Spleen (tissue), 11 donors: Measurements from ENCODE around the gene C1orf198. TPM values are rescaled to one million over a fixed set of nuclear protein-coding genes. Genes with fewer than 3 reads are reported as not detected.

Source experiments
- DNase-seq: peaks from one replicate; pipeline ENCODE4 v3.0.0-alpha.2; 2020
- H3K27ac ChIP-seq, 8 donors: fragments of 200-600 bp; sonication (generic) in 7 of 8; 1 replicate in 4 of 8; 2 replicates in 4 of 8; pipeline versions ENCODE4 v1.5.0 to v1.8.0; 2016 to 2021; ENCODE audit warnings: inconsistent platforms in 4 of 8, mild to moderate bottlenecking in 4 of 8, moderate library complexity in 1 of 8
- H3K27me3 ChIP-seq, 7 donors: fragments of 200-600 bp; sonication (generic) in 6 of 7; replicated peaks in 1 of 7; 1 replicate in 4 of 7; 2 replicates in 3 of 7; pipeline versions ENCODE4 v1.5.0 to v1.8.0; 2016 to 2021; ENCODE audit warnings: inconsistent platforms in 3 of 7, mild to moderate bottlenecking in 1 of 7
- H3K36me3 ChIP-seq, 6 donors: fragments of 200-600 bp; sonication (generic) in 5 of 6; 1 replicate in 4 of 6; 2 replicates in 2 of 6; pipeline versions ENCODE4 v1.5.0 to v1.8.0; 2016 to 2021; ENCODE audit warnings: inconsistent platforms in 2 of 6
- H3K4me1 ChIP-seq, 6 donors: fragments of 200-600 bp; sonication (generic) in 5 of 6; 1 replicate in 3 of 6; 2 replicates in 3 of 6; pipeline versions ENCODE4 v1.5.0 to v1.8.0; 2016 to 2021; ENCODE audit warnings: inconsistent platforms in 3 of 6
- H3K4me3 ChIP-seq, 8 donors: fragments of 200-600 bp; sonication (generic) in 7 of 8; 1 replicate in 4 of 8; 2 replicates in 4 of 8; pipeline versions ENCODE4 v1.5.0 to v1.8.0; 2016 to 2021; ENCODE audit warnings: inconsistent platforms in 4 of 8, mild to moderate bottlenecking in 4 of 8, moderate library complexity in 2 of 8
- H3K9me3 ChIP-seq, 8 donors: fragments of 200-600 bp; sonication (generic) in 7 of 8; 1 replicate in 4 of 8; 2 replicates in 4 of 8; pipeline versions ENCODE4 v1.5.0 to v1.8.0; 2016 to 2021; ENCODE audit warnings: inconsistent platforms in 4 of 8
- CTCF ChIP-seq, 11 experiments: fragments of 200-600 bp in 7 of 11; fragments of 450-650 bp in 4 of 11; sonication (generic) in 4 of 11; IDR thresholded peaks in 8 of 11; conservative IDR thresholded peaks in 3 of 11; 1 replicate in 7 of 11; 2 replicates in 4 of 11; pipeline versions ENCODE4 v1.4.0 to v1.8.0; 2016 to 2021; ENCODE audit warnings: antibody characterized with exemption in 11 of 11, inconsistent platforms in 4 of 11, mild to moderate bottlenecking in 1 of 11
- POLR2A ChIP-seq, 3 donors: fragments of 450-650 bp; IDR thresholded peaks; one replicate each; pipeline ENCODE4 v1.5.1; 2017; ENCODE audit warnings: antibody characterized with exemption in 3 of 3, mild to moderate bottlenecking in 1 of 3
- POLR2AphosphoS5 ChIP-seq, 3 donors: sonication (generic); formaldehyde crosslinking; IDR thresholded peaks; one replicate each; pipeline ENCODE4 v1.5.1; 2017; ENCODE audit warnings: antibody characterized with exemption in 3 of 3
- WGBS, 5 donors: extraction: QIAGEN DNeasy Blood & Tissue Kit in 3 of 5; methylation state at CpG; one replicate each; pipeline versions ENCODE4 v1.1.5 to v1.1.7; 2013 to 2018; 5-methylcytosine and 5-hydroxymethylcytosine counted together
- intact Hi-C: fragments of 100-400 bp; cut with DNase I; formaldehyde crosslinking; loops from one replicate; pipeline ENCODE4 v1.15.0; 2023; ENCODE audit warnings: low total_unique reads
- polyA plus RNA-seq, 3 donors: library from polyadenylated mRNA; stranded (reverse); fragments of 200-250 nt; gene quantifications; one replicate each; pipeline ENCODE4 v1.2.1, GENCODE V29; 2013
- total RNA-seq, 7 donors: library from RNA; depleted of rRNA in 3 of 7; stranded (reverse); fragments of >200 nt in 3 of 7; fragmentation: NEBNext Ultra II Directional in 4 of 7; extraction: Animal tissue kit (Norgen Biotek cat#: 25700) in 4 of 7; gene quantifications; one replicate each; pipeline versions ENCODE4 v1.1.0 to v1.2.1, GENCODE V29; 2016 to 2021
- donor health status: healthy with polysubstance abuse.
- donor health status: DM: no; HTN: no; CAD: no; lungs with moderate emphysema.
- donor health status: DM: no; HTN: no; CAD: no.
- donor health status: Bipolar disorder and iron deficiency.
- donor health status: healthy.
- donor health status: DM: no; HTN: no; CAD: no.
- donor health status: DM: yes; HTN: yes; CAD: no.

The C1orf198 gene
- total and polyA plus RNA-seq, 10 donors = 5.0 to 32.7 (median 18.4) TPM

- TF ChIP-seq POLR2AphosphoS5 (IDR thresholded peaks at IDR 0.05) (no peak), POLR2A (IDR thresholded peaks at IDR 0.05) (no peak), CTCF (IDR thresholded peaks at IDR 0.05 in 8 of 11, conservative IDR thresholded peaks at IDR 0.05 in 3 of 11) (no peak)
- 36 to 62% (median 60%) methylated on average over 2 of the region's 2 CpGs for WGBS, 5 donors
- no peak overlapping the region for H3K4me3 ChIP-seq
- no peaks in the 10 kb centered on the region for H3K36me3 ChIP-seq
- H3K4me1 ChIP-seq = no peaks in the 10 kb centered on the region
- no peaks in the 10 kb centered on the region for H3K9me3 ChIP-seq
- no peak for DNase-seq
- H3K27me3 ChIP-seq = peaks cover 0 to 20% (median 0%) of the 10 kb centered on the region in 7 donors
- intact Hi-C loops = no loop called here
- no peak overlapping the region for H3K27ac ChIP-seq
Observed at GRCh38 chr1:230796626-230797025, 71.7 kb downstream of the C1orf198 start.

GRCh38 chr1:230794871-230795605 lies 73.3 kb downstream of the C1orf198 start:
- Histone ChIP-seq H3K4me1 (no peaks in the 10 kb centered on the region), H3K27ac (no peak overlapping the region), H3K4me3 (no peak overlapping the region), H3K36me3 (no peaks in the 10 kb centered on the region), H3K27me3 (peaks cover 0 to 15% (median 0%) of the 10 kb centered on the region in 7 donors), H3K9me3 (no peaks in the 10 kb centered on the region)
- no peak for DNase-seq
- TF ChIP-seq POLR2A (IDR thresholded peaks at IDR 0.05) = no peak
- TF ChIP-seq CTCF (IDR thresholded peaks at IDR 0.05 in 8 of 11, conservative IDR thresholded peaks at IDR 0.05 in 3 of 11) = no peak
- TF ChIP-seq POLR2AphosphoS5 (IDR thresholded peaks at IDR 0.05) = no peak
- WGBS, 5 donors = 85 to 92% (median 87%) methylated on average over 16 to 19 of the region's 19 CpGs
- intact Hi-C loops = no loop called here

GRCh38 chr1:230794431-230794830 lies 73.9 kb downstream of the C1orf198 start:
- H3K27ac ChIP-seq = no peak overlapping the region
- intact Hi-C loops = no loop called here
- TF ChIP-seq POLR2AphosphoS5 (IDR thresholded peaks at IDR 0.05) = no peak
- TF ChIP-seq CTCF (IDR thresholded peaks at IDR 0.05 in 8 of 11, conservative IDR thresholded peaks at IDR 0.05 in 3 of 11) = no peak
- TF ChIP-seq POLR2A (IDR thresholded peaks at IDR 0.05) = no peak
- no peak for DNase-seq
- 54 to 76% (median 72%) methylated on average over 5 of the region's 5 CpGs for WGBS, 5 donors
- no peaks in the 10 kb centered on the region for H3K9me3 ChIP-seq
- peaks cover 0 to 15% (median 0%) of the 10 kb centered on the region in 7 donors for H3K27me3 ChIP-seq
- H3K4me3 ChIP-seq = no peak overlapping the region
- no peaks in the 10 kb centered on the region for H3K4me1 ChIP-seq
- no peaks in the 10 kb centered on the region for H3K36me3 ChIP-seq

GRCh38 chr1:230793463-230793745 lies 74.9 kb downstream of the C1orf198 start:
- 88 to 95% (median 91%) methylated on average over 9 of the region's 9 CpGs for WGBS, 5 donors
- Histone ChIP-seq H3K9me3 (no peaks in the 10 kb centered on the region), H3K27me3 (peaks cover 0 to 15% (median 0%) of the 10 kb centered on the region in 7 donors), H3K27ac (no peak overlapping the region), H3K4me1 (no peaks in the 10 kb centered on the region), H3K36me3 (no peaks in the 10 kb centered on the region), H3K4me3 (no peak overlapping the region)
- TF ChIP-seq CTCF (IDR thresholded peaks at IDR 0.05 in 8 of 11, conservative IDR thresholded peaks at IDR 0.05 in 3 of 11) = no peak
- no peak for TF ChIP-seq POLR2A (IDR thresholded peaks at IDR 0.05)
- no peak for TF ChIP-seq POLR2AphosphoS5 (IDR thresholded peaks at IDR 0.05)
- intact Hi-C loops = no loop called here
- DNase-seq = no peak
